ENCODE results near the gene SSH2. TPM values are rescaled to one million over a fixed set of nuclear protein-coding genes. Genes with fewer than 3 reads are reported as not detected.
A peak's percentile ranks its signal among the peaks of the same experiment; 100 is the strongest.

SSH2 gene
- polyA plus RNA-seq, 3 donors = 31.9 to 66.6 (median 54.0) TPM

- H3K36me3 Mint-ChIP-seq = peaks cover 31 to 51% of the 10 kb centered on the region in 2 donors
- H3K27ac Mint-ChIP-seq = peak overlapping the region; percentile 89 to 99 (median 98)
- no CpG with 5 or more reads among the region's 3 CpGs for WGBS (ENCODE audit: insufficient coverage)
- Histone ChIP-seq H4K20me1 (ENCODE audit: insufficient read depth, low read length) (no peaks in the 10 kb centered on the region), H3K36me3 (replicated peaks in 1 of 2; ENCODE audit: control insufficient read depth in 1 of 2, insufficient read depth in 2 of 2, low read length in 2 of 2) (peaks cover 0 to 5% of the 10 kb centered on the region in 2 donors), H3K9me3 (replicated peaks in 1 of 2; ENCODE audit: control insufficient read depth in 1 of 2, insufficient read depth in 1 of 2, low read length in 2 of 2) (no peaks in the 10 kb centered on the region), H3K9ac (ENCODE audit: insufficient read depth, low read length, poor library complexity, severe bottlenecking) (peak overlapping the region; percentile 9), H3K27me3 (ENCODE audit: control insufficient read depth in 2 of 2, insufficient read depth in 2 of 2, low read length in 2 of 2) (no peaks in the 10 kb centered on the region), H3K4me2 (replicated peaks; ENCODE audit: extremely low read depth, low read length, poor library complexity, severe bottlenecking) (peak overlapping the region; percentile 46), H2AFZ (ENCODE audit: insufficient read depth, low read depth, low read length, poor library complexity, severe bottlenecking) (no peak overlapping the region), H3K79me2 (ENCODE audit: insufficient read depth, low read length) (peaks cover 77% of the 10 kb centered on the region), H3K4me1 (ENCODE audit: control insufficient read depth in 1 of 2, insufficient read depth in 2 of 2, low read length in 2 of 2) (peaks cover 96 to 97% of the 10 kb centered on the region in 2 donors), H3K27ac (ENCODE audit: low read depth in 1 of 2, low read length in 2 of 2) (peak overlapping the region in 1 of 2 donors; percentile 90), H3K4me3 (replicated peaks in 1 of 3; ENCODE audit: low read depth in 2 of 3, low read length in 3 of 3) (peak overlapping the region in 1 of 3 experiments; percentile 48)
- H3K9me3 Mint-ChIP-seq = peaks cover 0 to 4% (median 0%) of the 10 kb centered on the region in 7 donors
- H3K27me3 Mint-ChIP-seq (ENCODE audit: low read depth in 3 of 3) = peaks cover 0 to 1% (median 0%) of the 10 kb centered on the region in 3 donors
- DNase-seq = no peak
- no peak for TF ChIP-seq CTCF (IDR thresholded peaks at IDR 0.05)
- peak overlapping the region; percentile 39 to 51 for H3K4me3 Mint-ChIP-seq
- peaks cover 91% of the 10 kb centered on the region for H3K4me1 Mint-ChIP-seq
- intact Hi-C loops (cut with micrococcal nuclease) = loop anchor here in 1 of 2 donors (5.0 kb wide), 2 partner anchors 38 to 42 kb away; no protein-coding TSS in a partner anchor
Measured at GRCh38 chr17:29720551-29720950, 209.5 kb downstream of the SSH2 start.

GRCh38 chr17:29719469-29719868 is 210.6 kb downstream of the SSH2 start:
- intact Hi-C loops (cut with micrococcal nuclease) = no loop called here
- peaks cover 91 to 96% of the 10 kb centered on the region in 2 donors for H3K4me1 ChIP-seq (ENCODE audit: control insufficient read depth in 1 of 2, insufficient read depth in 2 of 2, low read length in 2 of 2)
- DNase-seq = no peak

More at GRCh38 chr17:29719469-29719868, 210.6 kb downstream of the SSH2 start:
- H3K27ac ChIP-seq (ENCODE audit: low read depth in 1 of 2, low read length in 2 of 2) = peak overlapping the region; percentile 63 to 90
- Mint-ChIP-seq H3K4me1 (peaks cover 93% of the 10 kb centered on the region), H3K27me3 (ENCODE audit: low read depth in 3 of 3) (peaks cover 0 to 1% (median 0%) of the 10 kb centered on the region in 3 donors), H3K4me3 (no peak overlapping the region), H3K9me3 (peaks cover 0 to 5% (median 0%) of the 10 kb centered on the region in 7 donors), H3K36me3 (peaks cover 29 to 57% of the 10 kb centered on the region in 2 donors), H3K27ac (peak overlapping the region; percentile 57 to 99 (median 93))
- no peak overlapping the region for H2AFZ ChIP-seq (ENCODE audit: insufficient read depth, low read depth, low read length, poor library complexity, severe bottlenecking)
- peaks cover 0 to 5% of the 10 kb centered on the region in 2 donors for H3K36me3 ChIP-seq (replicated peaks in 1 of 2; ENCODE audit: control insufficient read depth in 1 of 2, insufficient read depth in 2 of 2, low read length in 2 of 2)
- H3K79me2 ChIP-seq (ENCODE audit: insufficient read depth, low read length) = peaks cover 77% of the 10 kb centered on the region
- no peaks in the 10 kb centered on the region for H3K9me3 ChIP-seq (replicated peaks in 1 of 2; ENCODE audit: control insufficient read depth in 1 of 2, insufficient read depth in 1 of 2, low read length in 2 of 2)
- H3K4me2 ChIP-seq (replicated peaks; ENCODE audit: extremely low read depth, low read length, poor library complexity, severe bottlenecking) = no peak overlapping the region
- no peak for TF ChIP-seq CTCF (IDR thresholded peaks at IDR 0.05)
- no peaks in the 10 kb centered on the region for H4K20me1 ChIP-seq (ENCODE audit: insufficient read depth, low read length)
- H3K27me3 ChIP-seq (ENCODE audit: control insufficient read depth in 2 of 2, insufficient read depth in 2 of 2, low read length in 2 of 2) = no peaks in the 10 kb centered on the region
- H3K9ac ChIP-seq (ENCODE audit: insufficient read depth, low read length, poor library complexity, severe bottlenecking) = no peak overlapping the region
- no CpG with 5 or more reads among the region's 2 CpGs for WGBS (ENCODE audit: insufficient coverage)
- H3K4me3 ChIP-seq (replicated peaks in 1 of 3; ENCODE audit: low read depth in 2 of 3, low read length in 3 of 3) = no peak overlapping the region
